ENCODE data around the gene ZNF346. TPM values are rescaled to one million over a fixed set of nuclear protein-coding genes. Genes with fewer than 3 reads are reported as not detected.
A peak's percentile ranks its signal among the peaks of the same experiment; 100 is the strongest.
"Not testable (repeated sequence)": the region's sequence is repeated elsewhere in the genome, so short reads cannot be mapped to it uniquely, and the experiment has no call there.

The ZNF346 gene
- total RNA-seq, 1 donor from 2014 or later, result 24.8 TPM

- DNase-seq, result no peak
Measured at GRCh38 chr5:177010153-177010552, 12.3 kb upstream of the ZNF346 start.

GRCh38 chr5:177015156-177015555 lies 7.3 kb upstream of the ZNF346 start:
- no peak for DNase-seq

GRCh38 chr5:177018341-177018740 lies 4.2 kb upstream of the ZNF346 start:
- peak; percentile 60 for DNase-seq

DNA sequence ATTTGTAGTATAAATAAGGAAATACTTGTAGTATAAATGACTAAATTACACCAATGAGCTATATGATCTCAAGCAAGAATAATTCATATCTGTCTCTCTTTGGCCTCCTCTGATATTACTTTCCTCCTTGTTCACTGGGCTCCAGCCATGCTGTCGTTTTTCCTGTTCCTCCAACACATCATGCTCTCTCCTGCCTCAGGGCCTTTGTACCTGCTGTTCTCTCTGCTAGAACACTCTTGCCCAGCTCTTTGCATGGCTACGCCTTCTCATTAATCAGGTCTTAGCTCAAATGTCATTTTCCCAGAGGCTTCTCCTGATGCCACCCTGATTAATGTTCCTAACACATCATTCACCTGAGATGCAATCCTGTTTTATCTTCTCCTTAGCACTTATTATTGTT lies 2.5 kb upstream of the ZNF346 start:
- no peak for DNase-seq

GRCh38 chr5:177023303-177023664 lies 788 bp downstream of the ZNF346 start:
- DNase-seq, result peak; percentile 26

DNA sequence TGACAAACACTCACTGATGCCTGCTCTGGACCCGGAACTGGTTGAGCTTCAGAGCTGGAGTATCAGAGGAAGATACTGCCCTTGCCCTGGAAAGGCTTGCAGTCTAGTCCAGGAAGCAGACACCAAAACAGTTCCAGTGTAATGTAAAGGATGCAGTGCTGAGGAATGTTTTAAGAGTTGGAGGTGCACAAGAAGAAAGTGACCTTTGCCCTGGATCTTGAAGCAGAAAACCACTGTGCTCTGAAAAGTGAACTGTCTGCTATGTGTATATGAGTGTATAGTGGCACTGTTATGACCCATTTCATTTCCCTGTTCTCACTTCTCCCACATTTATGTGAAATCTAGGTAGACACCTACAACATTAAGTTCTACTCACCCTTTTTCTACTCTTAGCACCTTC lies 2.1 kb downstream of the ZNF346 start:
- DNase-seq, result no peak

DNA sequence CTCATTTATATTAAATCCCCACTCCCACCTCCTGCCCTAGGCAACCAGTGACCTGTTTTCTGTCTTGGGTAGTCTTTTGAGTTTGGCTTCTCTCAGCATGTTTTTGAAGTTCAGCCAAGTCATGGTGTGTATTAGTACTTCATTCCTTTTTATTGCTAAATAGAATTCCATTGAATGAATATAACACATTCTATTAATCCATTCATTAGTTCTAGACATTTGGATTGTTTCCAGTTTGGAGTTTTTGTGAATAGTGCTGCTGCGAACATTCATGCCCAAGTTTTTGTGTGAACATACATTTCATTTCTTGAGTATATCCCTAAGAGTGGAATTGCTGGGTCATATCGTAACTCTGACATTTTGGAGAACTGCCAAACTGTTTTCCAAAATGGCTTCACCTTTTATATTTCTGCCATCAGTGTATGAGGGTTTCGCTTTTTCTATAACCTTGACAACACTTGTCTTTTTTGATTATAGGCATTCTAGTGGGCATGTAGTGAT lies 2.7 kb downstream of the ZNF346 start:
- DNase-seq, result no peak

DNA sequence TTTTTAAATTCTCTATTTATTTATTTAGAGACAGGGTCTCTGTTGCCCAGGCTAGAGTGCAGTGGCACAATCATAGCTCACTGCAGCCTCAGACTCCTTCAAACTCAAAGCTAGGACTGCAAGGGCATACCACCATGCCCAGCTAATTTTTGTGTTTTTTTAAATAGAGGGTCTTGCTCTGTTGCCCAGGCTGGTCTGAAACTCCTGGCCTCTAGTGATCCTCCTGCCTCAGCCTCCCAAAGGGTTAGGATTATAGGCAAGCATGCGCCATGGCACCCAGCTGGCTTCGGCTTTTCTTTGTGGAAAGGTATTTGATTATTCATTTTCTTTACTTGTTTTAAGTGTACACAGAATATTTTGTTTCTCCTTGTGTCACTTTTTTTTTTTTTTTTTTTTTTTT lies 5.2 kb downstream of the ZNF346 start:
- DNase-seq, result no peak

- DNase-seq, result no peak
Measured at GRCh38 chr5:177029498-177029897, 7.0 kb downstream of the ZNF346 start.

DNA sequence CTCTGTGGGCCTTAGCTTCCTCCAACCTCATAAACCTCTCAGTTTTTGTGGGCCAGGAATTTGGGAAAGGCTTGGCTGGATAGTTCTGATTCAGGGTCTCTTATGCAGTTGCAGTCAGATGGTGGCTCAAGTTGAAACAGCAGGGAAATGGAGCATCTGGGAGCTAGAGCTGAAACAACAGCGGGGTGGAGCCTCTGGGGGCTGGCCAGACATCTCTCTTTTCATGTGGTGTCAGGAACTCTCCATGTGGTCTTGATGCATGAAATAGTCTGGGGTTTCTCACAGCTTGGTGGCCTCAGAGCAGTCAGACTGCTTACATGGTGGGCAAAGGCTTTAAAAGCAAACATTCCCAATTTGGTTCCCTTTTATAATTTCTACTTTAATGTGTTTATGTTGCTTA lies 13.5 kb downstream of the ZNF346 start:
- DNase-seq, result no peak

DNA sequence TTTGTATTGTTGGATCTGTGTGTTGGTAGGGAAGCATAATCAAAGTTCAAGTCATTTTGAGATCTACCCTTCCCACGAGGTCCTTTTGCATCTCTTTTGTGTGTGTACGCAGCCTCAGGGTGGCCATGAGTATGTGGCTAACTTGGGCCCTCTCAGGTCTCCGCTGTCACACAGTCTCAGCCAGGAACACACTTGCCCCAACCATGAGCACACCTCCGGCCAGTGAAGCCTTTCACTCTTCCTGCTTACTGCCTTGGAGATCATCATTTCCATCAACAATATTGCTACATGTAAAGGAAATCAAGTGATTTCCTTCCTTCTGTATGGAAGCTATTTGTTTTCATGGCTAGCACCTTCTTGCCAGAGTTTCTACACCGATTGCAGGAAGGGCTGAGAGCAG lies 13.9 kb downstream of the ZNF346 start:
- DNase-seq, result peak; percentile 51

DNA sequence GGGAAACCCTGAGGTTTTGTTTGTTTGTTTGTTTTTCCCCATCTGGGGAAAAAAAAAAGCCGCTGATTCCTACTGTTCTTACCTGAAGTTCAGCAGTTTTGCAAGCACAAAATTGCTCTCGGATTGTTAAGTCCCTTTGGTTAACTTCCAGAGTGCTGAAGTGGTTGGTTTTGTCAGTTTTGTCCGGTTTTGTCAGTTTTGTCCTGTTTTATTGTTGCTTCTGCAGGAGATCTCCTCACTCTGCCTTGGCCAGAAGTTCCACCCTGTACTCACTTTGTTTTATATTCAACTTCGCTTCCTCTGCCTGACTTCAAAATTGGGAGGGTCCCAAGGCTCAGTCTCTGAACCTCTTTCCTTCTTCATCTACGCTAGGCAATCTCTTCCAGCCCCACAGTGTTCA lies 14.4 kb downstream of the ZNF346 start:
- DNase-seq, result no peak

- no peak for DNase-seq
Measured at GRCh38 chr5:177040814-177041420, 18.4 kb downstream of the ZNF346 start.

DNA sequence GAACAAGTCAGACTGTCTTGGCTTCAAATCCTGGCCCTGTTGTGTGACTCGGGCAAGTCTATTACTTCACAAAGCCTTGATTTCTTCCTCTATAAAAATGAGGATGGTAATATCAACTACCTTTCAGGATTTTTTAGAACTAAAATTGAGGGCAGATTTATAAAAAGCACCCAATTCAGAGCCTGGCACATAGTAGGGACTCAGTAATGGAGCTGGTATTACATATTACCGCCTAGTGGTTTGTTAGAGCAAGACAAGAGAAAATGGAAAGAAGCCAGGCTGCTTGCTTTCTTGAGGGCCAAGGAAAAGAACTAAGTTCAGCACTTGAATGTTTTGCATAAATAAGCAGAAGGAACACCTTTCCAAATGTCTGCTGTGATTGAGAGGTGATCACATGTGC lies 19.4 kb downstream of the ZNF346 start:
- no peak for DNase-seq

DNA sequence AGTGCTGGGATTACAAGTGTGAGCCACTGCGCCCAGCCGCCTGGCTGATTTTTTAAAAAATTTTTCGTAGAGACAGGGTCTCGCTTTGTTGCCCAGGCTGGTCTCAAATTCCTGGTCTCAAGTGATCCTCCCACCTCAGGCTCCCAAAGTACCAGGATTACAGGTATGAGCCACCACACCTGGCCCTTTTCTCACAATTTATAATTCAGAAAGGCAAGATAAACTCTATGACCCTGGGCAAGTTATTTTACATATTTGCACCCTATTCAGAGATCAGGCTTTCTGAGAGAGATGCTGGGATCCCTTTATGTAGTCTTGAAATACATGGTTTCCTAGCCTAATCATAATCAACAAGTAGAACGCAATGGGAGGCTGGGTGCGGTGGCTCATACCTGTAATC lies 20.6 kb downstream of the ZNF346 start:
- no peak for DNase-seq

GRCh38 chr5:177043958-177044357 lies 21.5 kb downstream of the ZNF346 start:
- DNase-seq, result peak; percentile 54

DNA sequence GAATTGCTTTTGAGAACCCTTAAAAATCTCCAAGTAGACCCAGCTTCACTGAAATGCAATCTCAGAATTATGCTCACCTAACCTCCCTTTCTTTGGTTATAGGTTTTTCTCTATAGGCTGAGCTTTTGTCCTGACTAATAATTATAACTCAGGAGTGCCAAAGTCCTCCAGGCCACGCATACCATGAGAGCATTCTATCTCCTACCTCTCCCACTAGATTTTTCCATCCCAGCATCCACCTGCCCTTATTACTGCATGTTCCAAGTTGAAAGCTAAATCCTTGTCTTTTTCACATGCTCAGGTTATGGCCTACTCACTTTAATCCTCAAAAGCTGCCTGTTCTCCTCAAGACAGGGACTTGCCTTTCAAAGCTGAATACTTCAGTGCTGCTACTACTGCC lies 22.1 kb downstream of the ZNF346 start:
- no peak for DNase-seq

- no peak for DNase-seq
Measured at GRCh38 chr5:177045631-177046030, 23.1 kb downstream of the ZNF346 start.

DNA sequence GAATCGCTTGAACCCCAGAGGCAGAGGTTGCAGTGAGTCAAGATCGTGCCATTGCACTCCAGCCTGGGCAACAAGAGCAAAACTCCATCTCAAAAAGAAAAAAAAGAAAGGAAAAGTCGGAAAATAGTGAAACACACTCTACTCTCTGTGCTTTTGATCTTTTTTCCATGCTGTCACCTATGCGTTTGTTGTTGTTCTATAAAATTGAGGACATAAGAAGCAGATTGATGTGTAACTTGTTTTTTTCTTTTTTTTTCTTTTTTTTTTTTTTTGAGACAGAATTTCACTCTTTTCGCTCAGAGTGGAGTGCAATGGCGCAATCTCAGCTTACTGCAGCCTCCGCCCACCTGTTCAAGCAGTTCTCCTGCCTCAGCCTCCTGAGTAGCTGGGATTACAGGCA lies 26.0 kb downstream of the ZNF346 start:
- DNase-seq, result not testable (repeated sequence)

DNA sequence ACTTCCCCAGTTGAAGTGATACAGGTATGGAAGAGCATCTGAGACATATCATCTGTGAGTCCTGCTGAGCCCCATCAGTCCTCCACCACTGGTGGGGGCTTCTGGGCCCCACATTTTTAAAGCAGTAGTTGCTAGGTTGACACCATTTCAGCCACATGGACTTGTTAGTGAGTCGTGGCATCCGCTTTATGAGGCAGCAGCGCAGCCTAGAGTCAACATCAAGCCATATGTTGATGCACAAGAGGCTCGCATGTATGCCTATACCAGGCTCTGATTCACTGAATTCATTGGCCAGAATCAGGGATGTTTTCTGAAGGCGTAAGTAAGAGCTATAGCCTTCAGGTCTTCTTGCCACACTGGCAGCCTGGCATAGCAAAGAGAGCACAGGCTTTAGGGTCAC lies 26.8 kb downstream of the ZNF346 start:
- DNase-seq, result no peak

GRCh38 chr5:177064500-177065277 lies 42.2 kb downstream of the ZNF346 start:
- peak; percentile 82 for DNase-seq

- DNase-seq, result no peak
Measured at GRCh38 chr5:177065491-177065890, 43.0 kb downstream of the ZNF346 start.

DNA sequence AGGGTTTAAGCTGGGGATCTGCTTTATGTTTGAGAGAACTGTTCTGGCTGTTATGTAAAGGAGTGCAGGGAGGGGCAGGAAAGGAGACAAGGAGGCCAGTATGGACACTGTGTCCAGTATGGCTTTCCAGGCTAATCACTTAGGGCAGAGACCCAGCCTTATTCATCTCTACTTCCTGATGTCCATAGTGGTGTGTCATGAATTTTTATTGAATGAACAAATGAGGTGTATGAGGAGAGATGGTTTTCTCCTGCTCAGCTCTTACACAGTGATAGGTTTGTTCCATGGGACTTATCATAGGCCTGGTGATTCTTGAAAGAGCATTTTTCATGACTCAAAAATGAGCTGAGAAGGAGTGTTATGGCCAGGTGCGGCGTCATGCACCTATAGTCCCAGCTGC lies 43.7 kb downstream of the ZNF346 start:
- DNase-seq, result no peak

DNA sequence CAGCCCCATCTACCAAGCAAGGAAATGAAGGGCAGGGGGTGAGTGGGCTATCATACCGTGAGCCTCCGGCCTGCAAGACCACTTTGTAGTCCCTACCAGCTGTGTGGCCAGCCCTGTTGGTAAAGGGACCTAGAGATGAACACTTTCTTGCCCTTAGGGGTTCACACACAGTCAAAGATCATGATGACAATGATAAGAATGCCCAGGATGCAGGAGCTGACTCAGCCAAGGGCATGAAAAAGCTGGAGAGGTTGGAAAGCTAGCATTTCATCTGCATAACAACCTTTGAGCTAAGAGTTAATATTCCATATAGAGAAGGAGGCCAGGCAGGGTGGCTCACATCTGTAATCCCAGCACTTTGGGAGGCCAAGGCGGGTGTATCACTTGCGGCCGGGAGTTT lies 45.0 kb downstream of the ZNF346 start:
- DNase-seq, result no peak
